ENCODE measurements around the gene UQCRQ. TPM values are rescaled to one million over a fixed set of nuclear protein-coding genes. Genes with fewer than 3 reads are reported as not detected.

The UQCRQ gene
- total RNA-seq, 2 experiments from 2014 or later: 558 to 566 TPM

- intact Hi-C loops (cut with micrococcal nuclease): no loop called here
- H3K27ac Mint-ChIP-seq: no peak overlapping the region
- peaks cover 26% of the 10 kb centered on the region for H3K36me3 Mint-ChIP-seq (ENCODE audit: low read depth)
- ATAC-seq (no peak), DNase-seq (no peak)
- ChIA-PET POLR2A (no interaction called here), CTCF (interaction anchor here (0.8 to 1.3 kb wide), 4 partner anchors 12 to 77 kb away, joined by 3 to 8 read pairs (median 4); partner anchors contain the start of gene SHROOM1)
- H3K27me3 Mint-ChIP-seq: no peaks in the 10 kb centered on the region
- peaks cover 8% of the 10 kb centered on the region for H3K4me1 Mint-ChIP-seq (ENCODE audit: low read depth)
- no peak for TF ChIP-seq CTCF (IDR thresholded peaks at IDR 0.05)
- no peak overlapping the region for H3K4me3 Mint-ChIP-seq
- no peaks in the 10 kb centered on the region for H3K9me3 Mint-ChIP-seq
Measured at GRCh38 chr5:132895719-132896305, 29.4 kb downstream of the UQCRQ start.

- intact Hi-C loops (cut with micrococcal nuclease): no loop called here
- no peaks in the 10 kb centered on the region for H3K9me3 Mint-ChIP-seq
- peak overlapping the region; percentile 56 for H3K27ac Mint-ChIP-seq
- TF ChIP-seq CTCF (IDR thresholded peaks at IDR 0.05): no peak
- H3K27me3 Mint-ChIP-seq: no peaks in the 10 kb centered on the region
- no peak overlapping the region for H3K4me3 Mint-ChIP-seq
- ATAC-seq (no peak), DNase-seq (no peak)
- peaks cover 8% of the 10 kb centered on the region for H3K4me1 Mint-ChIP-seq (ENCODE audit: low read depth)
- POLR2A ChIA-PET: no interaction called here
- peaks cover 26% of the 10 kb centered on the region for H3K36me3 Mint-ChIP-seq (ENCODE audit: low read depth)
- CTCF ChIA-PET: interaction anchor here (1.1 kb wide), 1 partner anchor 13 kb away, joined by 5 read pairs; no protein-coding TSS in a partner anchor
Measured at GRCh38 chr5:132896685-132897084, 30.2 kb downstream of the UQCRQ start.

GRCh38 chr5:132898094-132898493 lies 31.7 kb downstream of the UQCRQ start:
- DNase-seq (no peak), ATAC-seq (no peak)
- no peak for TF ChIP-seq CTCF (IDR thresholded peaks at IDR 0.05)
- Mint-ChIP-seq H3K9me3 (no peaks in the 10 kb centered on the region), H3K4me1 (ENCODE audit: low read depth) (peaks cover 8% of the 10 kb centered on the region), H3K27ac (no peak overlapping the region), H3K4me3 (no peak overlapping the region), H3K27me3 (no peaks in the 10 kb centered on the region), H3K36me3 (ENCODE audit: low read depth) (peaks cover 27% of the 10 kb centered on the region)
- CTCF ChIA-PET: interaction anchor here (1.0 kb wide), 1 partner anchor 69 kb away, joined by 3 read pairs; no protein-coding TSS in a partner anchor
- intact Hi-C loops (cut with micrococcal nuclease): no loop called here
- POLR2A ChIA-PET: no interaction called here

- POLR2A ChIA-PET: interaction anchor here (0.7 kb wide), 1 partner anchor 10 kb away, joined by 3 read pairs; no protein-coding TSS in a partner anchor
- Mint-ChIP-seq H3K9me3 (no peaks in the 10 kb centered on the region), H3K4me3 (no peak overlapping the region), H3K36me3 (ENCODE audit: low read depth) (peaks cover 26% of the 10 kb centered on the region), H3K27ac (no peak overlapping the region), H3K27me3 (no peaks in the 10 kb centered on the region), H3K4me1 (ENCODE audit: low read depth) (peaks cover 13% of the 10 kb centered on the region)
- no peak for TF ChIP-seq CTCF (IDR thresholded peaks at IDR 0.05)
- no peak for DNase-seq
- intact Hi-C loops (cut with micrococcal nuclease): no loop called here
- no peak for ATAC-seq
- CTCF ChIA-PET: interaction anchor here (0.7 kb wide), 1 partner anchor 330 kb away, joined by 3 read pairs; no protein-coding TSS in a partner anchor
Measured at GRCh38 chr5:132901036-132901435, 34.6 kb downstream of the UQCRQ start.

- ChIA-PET POLR2A (no interaction called here), CTCF (interaction anchor here (1.5 kb wide), 1 partner anchor 76 kb away, joined by 3 read pairs; no protein-coding TSS in a partner anchor)
- H3K36me3 Mint-ChIP-seq (ENCODE audit: low read depth): peaks cover 19% of the 10 kb centered on the region
- H3K27me3 Mint-ChIP-seq: no peaks in the 10 kb centered on the region
- no peak for DNase-seq
- no peak overlapping the region for H3K27ac Mint-ChIP-seq
- no peaks in the 10 kb centered on the region for H3K9me3 Mint-ChIP-seq
- H3K4me3 Mint-ChIP-seq: no peak overlapping the region
- intact Hi-C loops (cut with micrococcal nuclease): no loop called here
- no peak for TF ChIP-seq CTCF (IDR thresholded peaks at IDR 0.05)
- H3K4me1 Mint-ChIP-seq (ENCODE audit: low read depth): peaks cover 8% of the 10 kb centered on the region
- no peak for ATAC-seq
Measured at GRCh38 chr5:132901730-132902129, 35.3 kb downstream of the UQCRQ start.
